Measurements from ENCODE around the gene SPATA19. TPM values are rescaled to one million over a fixed set of nuclear protein-coding genes. Genes with fewer than 3 reads are reported as not detected.

SPATA19 gene
- total RNA-seq, 1 donor, result not detected

DNA sequence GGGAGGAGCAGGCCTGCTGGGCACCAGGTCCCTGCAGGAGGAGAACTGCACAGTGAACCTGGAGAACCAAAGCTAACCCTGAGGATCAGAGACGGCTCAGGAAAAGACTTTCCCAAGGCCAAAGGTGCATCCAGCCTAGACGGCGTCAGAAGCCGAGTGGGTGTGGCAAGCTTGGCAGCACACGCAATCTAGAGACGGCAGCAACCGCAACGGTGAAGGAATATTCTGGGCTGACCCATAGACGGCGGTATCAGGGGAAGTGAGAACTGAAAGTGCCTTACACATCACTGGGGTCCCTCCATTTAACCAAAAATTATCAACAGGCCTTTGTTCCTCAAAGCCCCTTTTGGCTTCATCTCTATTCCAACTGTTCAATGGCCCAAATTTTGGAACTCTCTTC, 26.2 kb downstream of the SPATA19 start:
- no peak overlapping the region for H3K27ac ChIP-seq (ENCODE audit: low read depth, low read length)
- no peak overlapping the region for H3K4me2 ChIP-seq (ENCODE audit: insufficient read depth, low read length)
- H4K20me1 ChIP-seq (ENCODE audit: insufficient read depth, low read length), result no peaks in the 10 kb centered on the region
- no peak overlapping the region for H3K4me3 ChIP-seq (ENCODE audit: insufficient read depth, low read length)
- TF ChIP-seq, protein P1, sequence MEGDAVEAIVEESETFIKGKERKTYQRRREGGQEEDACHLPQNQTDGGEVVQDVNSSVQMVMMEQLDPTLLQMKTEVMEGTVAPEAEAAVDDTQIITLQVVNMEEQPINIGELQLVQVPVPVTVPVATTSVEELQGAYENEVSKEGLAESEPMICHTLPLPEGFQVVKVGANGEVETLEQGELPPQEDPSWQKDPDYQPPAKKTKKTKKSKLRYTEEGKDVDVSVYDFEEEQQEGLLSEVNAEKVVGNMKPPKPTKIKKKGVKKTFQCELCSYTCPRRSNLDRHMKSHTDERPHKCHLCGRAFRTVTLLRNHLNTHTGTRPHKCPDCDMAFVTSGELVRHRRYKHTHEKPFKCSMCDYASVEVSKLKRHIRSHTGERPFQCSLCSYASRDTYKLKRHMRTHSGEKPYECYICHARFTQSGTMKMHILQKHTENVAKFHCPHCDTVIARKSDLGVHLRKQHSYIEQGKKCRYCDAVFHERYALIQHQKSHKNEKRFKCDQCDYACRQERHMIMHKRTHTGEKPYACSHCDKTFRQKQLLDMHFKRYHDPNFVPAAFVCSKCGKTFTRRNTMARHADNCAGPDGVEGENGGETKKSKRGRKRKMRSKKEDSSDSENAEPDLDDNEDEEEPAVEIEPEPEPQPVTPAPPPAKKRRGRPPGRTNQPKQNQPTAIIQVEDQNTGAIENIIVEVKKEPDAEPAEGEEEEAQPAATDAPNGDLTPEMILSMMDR (IDR thresholded peaks at IDR 0.05; ENCODE audit: extremely low read depth, low read depth, low read length), result no peak
- H2AFZ ChIP-seq (ENCODE audit: low read length), result no peak overlapping the region
- H3K27me3 ChIP-seq (ENCODE audit: insufficient read depth, low read length), result no peaks in the 10 kb centered on the region
- H3K4me1 ChIP-seq (ENCODE audit: insufficient read depth, low read length), result no peaks in the 10 kb centered on the region
- no peak for DNase-seq (ENCODE audit: insufficient read length, low spot score, missing footprints)
- H3K36me3 ChIP-seq (ENCODE audit: insufficient read depth, low read length), result no peaks in the 10 kb centered on the region
- no peaks in the 10 kb centered on the region for H3K79me2 ChIP-seq (ENCODE audit: insufficient read depth, low read length)
- H3K9me3 ChIP-seq (ENCODE audit: low read depth, low read length), result no peaks in the 10 kb centered on the region

DNA sequence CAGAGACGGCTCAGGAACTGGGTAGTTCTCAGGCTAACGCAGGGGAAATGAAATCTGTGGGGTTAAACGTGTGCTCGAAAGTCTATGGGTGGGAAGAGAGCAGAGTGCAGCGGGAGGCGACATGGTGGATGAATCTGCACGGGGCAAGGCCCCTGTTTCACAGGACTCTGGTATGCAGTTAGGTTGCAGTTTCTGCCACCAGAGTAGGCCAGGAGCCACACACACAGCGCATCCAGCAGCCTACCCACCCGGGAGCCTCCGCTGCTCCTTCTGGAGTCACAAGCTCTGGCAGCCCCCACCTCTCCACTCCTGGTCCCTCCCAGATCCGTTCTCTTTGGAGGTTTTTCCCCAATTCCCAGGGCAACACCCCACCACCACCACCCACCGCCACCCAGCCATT, 27.0 kb downstream of the SPATA19 start:
- H2AFZ ChIP-seq (ENCODE audit: low read length), result no peak overlapping the region
- no peaks in the 10 kb centered on the region for H3K4me1 ChIP-seq (ENCODE audit: insufficient read depth, low read length)
- H3K9me3 ChIP-seq (ENCODE audit: low read depth, low read length), result no peaks in the 10 kb centered on the region
- no peaks in the 10 kb centered on the region for H3K79me2 ChIP-seq (ENCODE audit: insufficient read depth, low read length)
- no peaks in the 10 kb centered on the region for H3K36me3 ChIP-seq (ENCODE audit: insufficient read depth, low read length)
- no peak overlapping the region for H3K4me3 ChIP-seq (ENCODE audit: insufficient read depth, low read length)
- H4K20me1 ChIP-seq (ENCODE audit: insufficient read depth, low read length), result no peaks in the 10 kb centered on the region
- no peak overlapping the region for H3K27ac ChIP-seq (ENCODE audit: low read depth, low read length)
- TF ChIP-seq, protein P1 (IDR thresholded peaks at IDR 0.05; ENCODE audit: extremely low read depth, low read depth, low read length), result no peak
- H3K27me3 ChIP-seq (ENCODE audit: insufficient read depth, low read length), result no peaks in the 10 kb centered on the region
- no peak overlapping the region for H3K4me2 ChIP-seq (ENCODE audit: insufficient read depth, low read length)
- DNase-seq (ENCODE audit: insufficient read length, low spot score, missing footprints), result no peak

DNA sequence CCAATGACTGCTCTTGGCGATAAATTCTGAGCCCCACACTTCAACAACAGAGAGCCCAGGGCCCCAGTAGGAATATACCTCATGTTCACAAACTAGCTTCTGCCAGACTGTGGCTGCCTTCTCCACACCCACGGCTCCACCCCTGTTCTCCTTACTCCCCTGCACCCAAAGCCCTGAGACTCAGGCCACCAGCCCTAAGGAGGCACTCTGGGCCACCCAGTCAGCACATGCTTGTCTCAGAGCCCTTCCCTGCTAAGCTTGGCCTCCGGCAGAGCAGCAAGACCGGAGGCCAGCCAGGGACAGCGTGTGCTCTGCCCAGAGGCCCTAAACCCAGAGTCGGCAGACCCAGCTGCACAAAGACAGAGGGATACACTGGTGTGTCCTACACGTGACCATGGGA, 27.9 kb downstream of the SPATA19 start:
- no peaks in the 10 kb centered on the region for H3K79me2 ChIP-seq (ENCODE audit: insufficient read depth, low read length)

DNA sequence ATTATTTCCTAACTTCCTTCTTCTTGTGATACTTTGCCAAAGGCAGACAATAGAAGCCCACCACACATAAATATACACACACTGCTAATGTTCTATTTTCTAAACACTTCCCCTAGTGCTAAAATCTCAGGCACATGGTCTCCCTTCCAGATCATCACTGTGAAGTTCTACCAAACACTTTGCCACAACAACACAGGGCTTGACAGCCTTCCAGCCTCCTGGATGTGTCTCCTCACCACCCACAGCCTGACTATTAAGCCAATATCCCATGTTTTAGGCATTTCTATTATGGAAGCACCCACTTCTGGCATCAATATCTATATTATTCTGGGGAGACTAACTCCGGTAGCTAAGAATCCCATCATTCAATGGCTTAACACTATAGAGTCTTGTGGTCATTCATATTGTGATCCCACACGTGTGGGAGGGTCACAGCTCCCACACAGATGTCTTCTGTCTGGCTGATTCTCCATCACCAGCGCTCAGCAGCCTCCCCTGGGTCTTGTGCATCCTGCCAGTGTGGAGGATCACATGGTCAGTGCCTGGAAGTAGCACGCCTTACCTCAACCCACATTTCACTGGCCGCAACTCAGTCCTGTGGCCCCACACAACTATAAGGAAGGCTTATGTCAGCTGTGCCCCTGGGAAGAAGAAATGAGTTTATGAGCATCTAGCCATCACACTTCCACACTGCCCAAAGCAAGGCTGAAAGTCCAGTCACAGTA, 29.0 kb downstream of the SPATA19 start:
- H2AFZ ChIP-seq (ENCODE audit: low read length), result no peak overlapping the region
- H4K20me1 ChIP-seq (ENCODE audit: insufficient read depth, low read length), result no peaks in the 10 kb centered on the region
- TF ChIP-seq, protein P1 (IDR thresholded peaks at IDR 0.05; ENCODE audit: extremely low read depth, low read depth, low read length), result no peak
- no peak overlapping the region for H3K4me3 ChIP-seq (ENCODE audit: insufficient read depth, low read length)
- H3K4me2 ChIP-seq (ENCODE audit: insufficient read depth, low read length), result no peak overlapping the region
- no peak overlapping the region for H3K27ac ChIP-seq (ENCODE audit: low read depth, low read length)
- H3K9me3 ChIP-seq (ENCODE audit: low read depth, low read length), result no peaks in the 10 kb centered on the region
- no peaks in the 10 kb centered on the region for H3K36me3 ChIP-seq (ENCODE audit: insufficient read depth, low read length)
- H3K79me2 ChIP-seq (ENCODE audit: insufficient read depth, low read length), result no peaks in the 10 kb centered on the region
- peak; percentile 48 for DNase-seq (ENCODE audit: insufficient read length, low spot score, missing footprints)
- no peaks in the 10 kb centered on the region for H3K27me3 ChIP-seq (ENCODE audit: insufficient read depth, low read length)
- no peaks in the 10 kb centered on the region for H3K4me1 ChIP-seq (ENCODE audit: insufficient read depth, low read length)

More for the DNA sequence above, 27.9 kb downstream of the SPATA19 start:
- TF ChIP-seq, protein P1 (IDR thresholded peaks at IDR 0.05; ENCODE audit: extremely low read depth, low read depth, low read length), result no peak
- no peak for DNase-seq (ENCODE audit: insufficient read length, low spot score, missing footprints)
- H3K4me1 ChIP-seq (ENCODE audit: insufficient read depth, low read length), result no peaks in the 10 kb centered on the region
- no peaks in the 10 kb centered on the region for H3K9me3 ChIP-seq (ENCODE audit: low read depth, low read length)
- no peak overlapping the region for H2AFZ ChIP-seq (ENCODE audit: low read length)
- H3K36me3 ChIP-seq (ENCODE audit: insufficient read depth, low read length), result no peaks in the 10 kb centered on the region
- no peaks in the 10 kb centered on the region for H3K27me3 ChIP-seq (ENCODE audit: insufficient read depth, low read length)
- no peak overlapping the region for H3K4me3 ChIP-seq (ENCODE audit: insufficient read depth, low read length)
- no peak overlapping the region for H3K27ac ChIP-seq (ENCODE audit: low read depth, low read length)
- no peaks in the 10 kb centered on the region for H4K20me1 ChIP-seq (ENCODE audit: insufficient read depth, low read length)
- no peak overlapping the region for H3K4me2 ChIP-seq (ENCODE audit: insufficient read depth, low read length)
